Measurements from ENCODE around the gene PTPRQ.
"Not testable (repeated sequence)": the region's sequence is repeated elsewhere in the genome, so short reads cannot be mapped to it uniquely, and the experiment has no call there.

PTPRQ gene

GRCh38 chr12:80470403-80470802 is 26.4 kb downstream of the PTPRQ start:
- TF ChIP-seq CTCF (IDR thresholded peaks at IDR 0.05; ENCODE audit: borderline replicate concordance, extremely low read depth, low read length, poor library complexity, severe bottlenecking), result no peak
- TF ChIP-seq EZH2 (IDR thresholded peaks at IDR 0.05; ENCODE audit: borderline replicate concordance, low read depth, low read length, severe bottlenecking), result no peak
- Histone ChIP-seq H3K9me3 (ENCODE audit: insufficient read depth, low read length, severe bottlenecking) (no peaks in the 10 kb centered on the region), H3K4me1 (ENCODE audit: insufficient read depth, low read length) (no peaks in the 10 kb centered on the region), H3K9ac (ENCODE audit: low read depth, low read length) (no peak overlapping the region), H3K79me2 (ENCODE audit: insufficient read depth, low read length) (no peaks in the 10 kb centered on the region), H3K27ac (ENCODE audit: low read length) (no peak overlapping the region), H3K4me2 (ENCODE audit: insufficient read depth, low read length) (no peak overlapping the region), H3K4me3 (ENCODE audit: low read depth in 1 of 2, low read length in 2 of 2) (no peak overlapping the region), H4K20me1 (ENCODE audit: insufficient read depth, low read length) (no peaks in the 10 kb centered on the region), H3K36me3 (ENCODE audit: insufficient read depth, low read length) (no peaks in the 10 kb centered on the region), H3K27me3 (ENCODE audit: insufficient read depth, low read length, poor library complexity) (no peaks in the 10 kb centered on the region), H2AFZ (ENCODE audit: low read depth, low read length) (no peak overlapping the region)
- DNase-seq (no peak), ATAC-seq (ENCODE audit: insufficient read depth, low read depth) (no peak)

GRCh38 chr12:80472236-80472635 is 28.2 kb downstream of the PTPRQ start:
- H3K79me2 ChIP-seq (ENCODE audit: insufficient read depth, low read length), result no peaks in the 10 kb centered on the region
- no peaks in the 10 kb centered on the region for H3K36me3 ChIP-seq (ENCODE audit: insufficient read depth, low read length)
- H3K9me3 ChIP-seq (ENCODE audit: insufficient read depth, low read length, severe bottlenecking), result no peaks in the 10 kb centered on the region
- H3K4me2 ChIP-seq (ENCODE audit: insufficient read depth, low read length), result no peak overlapping the region
- H3K4me3 ChIP-seq (ENCODE audit: low read depth in 1 of 2, low read length in 2 of 2), result no peak overlapping the region
- no peaks in the 10 kb centered on the region for H4K20me1 ChIP-seq (ENCODE audit: insufficient read depth, low read length)
- no peaks in the 10 kb centered on the region for H3K4me1 ChIP-seq (ENCODE audit: insufficient read depth, low read length)
- no peaks in the 10 kb centered on the region for H3K27me3 ChIP-seq (ENCODE audit: insufficient read depth, low read length, poor library complexity)
- no peak overlapping the region for H3K9ac ChIP-seq (ENCODE audit: low read depth, low read length)
- no peak overlapping the region for H2AFZ ChIP-seq (ENCODE audit: low read depth, low read length)
- no peak for DNase-seq
- ATAC-seq (ENCODE audit: insufficient read depth, low read depth), result no peak
- no peak overlapping the region for H3K27ac ChIP-seq (ENCODE audit: low read length)
- TF ChIP-seq CTCF (IDR thresholded peaks at IDR 0.05; ENCODE audit: borderline replicate concordance, extremely low read depth, low read length, poor library complexity, severe bottlenecking), result no peak
- no peak for TF ChIP-seq EZH2 (IDR thresholded peaks at IDR 0.05; ENCODE audit: borderline replicate concordance, low read depth, low read length, severe bottlenecking)

- Histone ChIP-seq H3K4me1 (ENCODE audit: insufficient read depth, low read length) (no peaks in the 10 kb centered on the region), H3K36me3 (ENCODE audit: insufficient read depth, low read length) (no peaks in the 10 kb centered on the region), H4K20me1 (ENCODE audit: insufficient read depth, low read length) (no peaks in the 10 kb centered on the region), H3K27me3 (ENCODE audit: insufficient read depth, low read length, poor library complexity) (no peaks in the 10 kb centered on the region), H3K9ac (ENCODE audit: low read depth, low read length) (no peak overlapping the region), H3K4me3 (ENCODE audit: low read depth in 1 of 2, low read length in 2 of 2) (no peak overlapping the region), H2AFZ (ENCODE audit: low read depth, low read length) (no peak overlapping the region), H3K79me2 (ENCODE audit: insufficient read depth, low read length) (no peaks in the 10 kb centered on the region), H3K27ac (ENCODE audit: low read length) (no peak overlapping the region), H3K9me3 (ENCODE audit: insufficient read depth, low read length, severe bottlenecking) (no peaks in the 10 kb centered on the region), H3K4me2 (ENCODE audit: insufficient read depth, low read length) (no peak overlapping the region)
- TF ChIP-seq EZH2 (IDR thresholded peaks at IDR 0.05; ENCODE audit: borderline replicate concordance, low read depth, low read length, severe bottlenecking) (no peak), CTCF (IDR thresholded peaks at IDR 0.05; ENCODE audit: borderline replicate concordance, extremely low read depth, low read length, poor library complexity, severe bottlenecking) (peak; percentile 55)
- ATAC-seq (ENCODE audit: insufficient read depth, low read depth) (no peak), DNase-seq (no peak)
Observed at GRCh38 chr12:80472911-80473500, 29.0 kb downstream of the PTPRQ start.

GRCh38 chr12:80477521-80478145 is 33.6 kb downstream of the PTPRQ start:
- not testable (repeated sequence) for H2AFZ ChIP-seq (ENCODE audit: low read depth, low read length); H3K9me3 ChIP-seq (ENCODE audit: insufficient read depth, low read length, severe bottlenecking); H3K27ac ChIP-seq (ENCODE audit: low read length); ATAC-seq (ENCODE audit: insufficient read depth, low read depth); H3K9ac ChIP-seq (ENCODE audit: low read depth, low read length); H3K4me2 ChIP-seq (ENCODE audit: insufficient read depth, low read length); H3K79me2 ChIP-seq (ENCODE audit: insufficient read depth, low read length); H3K4me1 ChIP-seq (ENCODE audit: insufficient read depth, low read length); H4K20me1 ChIP-seq (ENCODE audit: insufficient read depth, low read length); H3K36me3 ChIP-seq (ENCODE audit: insufficient read depth, low read length); H3K27me3 ChIP-seq (ENCODE audit: insufficient read depth, low read length, poor library complexity); H3K4me3 ChIP-seq (ENCODE audit: low read depth in 1 of 2, low read length in 2 of 2); DNase-seq

Measured in DND-41 (cell line).